ENCODE data around the gene LATS2.

LATS2 gene

GRCh38 chr13:21101865-21102576 is 40.6 kb upstream of the LATS2 start:
- TF ChIP-seq POLR2AphosphoS5 (IDR thresholded peaks at IDR 0.05; ENCODE audit: low read depth, low read length), result no peak
- TF ChIP-seq SIN3A (IDR thresholded peaks at IDR 0.05; ENCODE audit: borderline replicate concordance, insufficient read depth, low read length), result no peak
- TF ChIP-seq REST (IDR thresholded peaks at IDR 0.05; ENCODE audit: insufficient read depth in 1 of 2, low read depth in 2 of 2, low read length in 2 of 2), result no peak
- TF ChIP-seq TAF1 (IDR thresholded peaks at IDR 0.05; ENCODE audit: borderline replicate concordance, insufficient read depth, low read length), result no peak
- TF ChIP-seq FOXP2 (optimal IDR thresholded peaks at IDR 0.05; ENCODE audit: borderline replicate concordance, extremely low read depth, extremely low read length, insufficient read depth), result no peak

- TF ChIP-seq SIN3A (IDR thresholded peaks at IDR 0.05; ENCODE audit: borderline replicate concordance, insufficient read depth, low read length) (no peak), FOXP2 (optimal IDR thresholded peaks at IDR 0.05; ENCODE audit: borderline replicate concordance, extremely low read depth, extremely low read length, insufficient read depth) (no peak), REST (IDR thresholded peaks at IDR 0.05; ENCODE audit: insufficient read depth in 1 of 2, low read depth in 2 of 2, low read length in 2 of 2) (no peak), POLR2AphosphoS5 (IDR thresholded peaks at IDR 0.05; ENCODE audit: low read depth, low read length) (no peak), TAF1 (IDR thresholded peaks at IDR 0.05; ENCODE audit: borderline replicate concordance, insufficient read depth, low read length) (no peak)
Observed at GRCh38 chr13:21100994-21101757, 39.8 kb upstream of the LATS2 start.

- no peak for TF ChIP-seq TAF1 (IDR thresholded peaks at IDR 0.05; ENCODE audit: borderline replicate concordance, insufficient read depth, low read length)
- TF ChIP-seq FOXP2 (optimal IDR thresholded peaks at IDR 0.05; ENCODE audit: borderline replicate concordance, extremely low read depth, extremely low read length, insufficient read depth), result no peak
- no peak for TF ChIP-seq SIN3A (IDR thresholded peaks at IDR 0.05; ENCODE audit: borderline replicate concordance, insufficient read depth, low read length)
- TF ChIP-seq POLR2AphosphoS5 (IDR thresholded peaks at IDR 0.05; ENCODE audit: low read depth, low read length), result no peak
- no peak for TF ChIP-seq REST (IDR thresholded peaks at IDR 0.05; ENCODE audit: insufficient read depth in 1 of 2, low read depth in 2 of 2, low read length in 2 of 2)
Observed at GRCh38 chr13:21100211-21100610, 38.8 kb upstream of the LATS2 start.

- TF ChIP-seq SIN3A (IDR thresholded peaks at IDR 0.05; ENCODE audit: borderline replicate concordance, insufficient read depth, low read length) (no peak), REST (IDR thresholded peaks at IDR 0.05; ENCODE audit: insufficient read depth in 1 of 2, low read depth in 2 of 2, low read length in 2 of 2) (no peak), TAF1 (IDR thresholded peaks at IDR 0.05; ENCODE audit: borderline replicate concordance, insufficient read depth, low read length) (no peak), FOXP2 (optimal IDR thresholded peaks at IDR 0.05; ENCODE audit: borderline replicate concordance, extremely low read depth, extremely low read length, insufficient read depth) (no peak), POLR2AphosphoS5 (IDR thresholded peaks at IDR 0.05; ENCODE audit: low read depth, low read length) (no peak)
Observed at GRCh38 chr13:21095311-21095710, 33.9 kb upstream of the LATS2 start.
